ENCODE measurements around the gene MCOLN1. TPM values are rescaled to one million over a fixed set of nuclear protein-coding genes. Genes with fewer than 3 reads are reported as not detected.

The MCOLN1 gene
- polyA plus RNA-seq, 1 experiment = 12.8 TPM

- ChIA-PET CTCF (interaction anchor here (0.6 kb wide), 1 partner anchor 61 kb away, joined by 3 read pairs; no protein-coding TSS in a partner anchor), POLR2A (no interaction called here)
- H3K9me3 ChIP-seq (ENCODE audit: control insufficient read depth, insufficient read depth, low read length) = no peaks in the 10 kb centered on the region
- H3K27ac ChIP-seq (ENCODE audit: low read depth, low read length) = no peak overlapping the region
- DNase-seq (ENCODE audit: low read depth, low spot score) = no peak
- peaks cover 2% of the 10 kb centered on the region for H3K27me3 ChIP-seq (ENCODE audit: control insufficient read depth, insufficient read depth, low read length)
- no peak overlapping the region for H3K4me3 ChIP-seq (ENCODE audit: low read depth, low read length)
- TF ChIP-seq CTCF (IDR thresholded peaks at IDR 0.05; ENCODE audit: low read depth, low read length) = no peak
Observed at GRCh38 chr19:7489609-7490044, 32.8 kb upstream of the MCOLN1 start.

- no peak for TF ChIP-seq CTCF (IDR thresholded peaks at IDR 0.05; ENCODE audit: low read depth, low read length)
- H3K27ac ChIP-seq (ENCODE audit: low read depth, low read length) = no peak overlapping the region
- H3K9me3 ChIP-seq (ENCODE audit: control insufficient read depth, insufficient read depth, low read length) = no peaks in the 10 kb centered on the region
- ChIA-PET POLR2A (no interaction called here), CTCF (no interaction called here)
- peaks cover 4% of the 10 kb centered on the region for H3K27me3 ChIP-seq (ENCODE audit: control insufficient read depth, insufficient read depth, low read length)
- no peak for DNase-seq (ENCODE audit: low read depth, low spot score)
- H3K4me3 ChIP-seq (ENCODE audit: low read depth, low read length) = no peak overlapping the region
Observed at GRCh38 chr19:7492142-7492541, 30.3 kb upstream of the MCOLN1 start.

GRCh38 chr19:7492558-7492957 lies 29.9 kb upstream of the MCOLN1 start:
- no peak overlapping the region for H3K4me3 ChIP-seq (ENCODE audit: low read depth, low read length)
- DNase-seq (ENCODE audit: low read depth, low spot score) = no peak
- TF ChIP-seq CTCF (IDR thresholded peaks at IDR 0.05; ENCODE audit: low read depth, low read length) = no peak
- CTCF ChIA-PET = no interaction called here
- H3K27ac ChIP-seq (ENCODE audit: low read depth, low read length) = no peak overlapping the region
- POLR2A ChIA-PET = no interaction called here
- peaks cover 6% of the 10 kb centered on the region for H3K27me3 ChIP-seq (ENCODE audit: control insufficient read depth, insufficient read depth, low read length)
- no peaks in the 10 kb centered on the region for H3K9me3 ChIP-seq (ENCODE audit: control insufficient read depth, insufficient read depth, low read length)

GRCh38 chr19:7494416-7495098 lies 27.9 kb upstream of the MCOLN1 start:
- no peak for TF ChIP-seq CTCF (IDR thresholded peaks at IDR 0.05; ENCODE audit: low read depth, low read length)
- DNase-seq (ENCODE audit: low read depth, low spot score) = no peak
- ChIA-PET CTCF (interaction anchor here (1.0 to 1.2 kb wide), 2 partner anchors 74 to 305 kb away, joined by 3 to 5 read pairs; no protein-coding TSS in a partner anchor), POLR2A (interaction anchor here (0.6 to 1.0 kb wide), 3 partner anchors 9 to 139 kb away, joined by 3 to 12 read pairs (median 6); no protein-coding TSS in a partner anchor)
- Histone ChIP-seq H3K27ac (ENCODE audit: low read depth, low read length) (peak overlapping the region; percentile 31), H3K9me3 (ENCODE audit: control insufficient read depth, insufficient read depth, low read length) (no peaks in the 10 kb centered on the region), H3K27me3 (ENCODE audit: control insufficient read depth, insufficient read depth, low read length) (peaks cover 8% of the 10 kb centered on the region), H3K4me3 (ENCODE audit: low read depth, low read length) (no peak overlapping the region)

GRCh38 chr19:7497292-7497691 lies 25.1 kb upstream of the MCOLN1 start:
- CTCF ChIA-PET = interaction anchor here (0.8 to 1.9 kb wide), 3 partner anchors 26 to 142 kb away, joined by 3 to 6 read pairs (median 4); no protein-coding TSS in a partner anchor
- no peak for DNase-seq (ENCODE audit: low read depth, low spot score)
- H3K27me3 ChIP-seq (ENCODE audit: control insufficient read depth, insufficient read depth, low read length) = peaks cover 21% of the 10 kb centered on the region
- peak; percentile 48 for TF ChIP-seq CTCF (IDR thresholded peaks at IDR 0.05; ENCODE audit: low read depth, low read length)
- no peaks in the 10 kb centered on the region; the same call in 1 of the 2 replicates for H3K9me3 ChIP-seq (ENCODE audit: control insufficient read depth, insufficient read depth, low read length)
- no peak overlapping the region for H3K27ac ChIP-seq (ENCODE audit: low read depth, low read length)
- POLR2A ChIA-PET = interaction anchor here (0.6 kb wide), 1 partner anchor 828 kb away, joined by 4 read pairs; no protein-coding TSS in a partner anchor
- H3K4me3 ChIP-seq (ENCODE audit: low read depth, low read length) = no peak overlapping the region
